ENCODE measurements around the gene R3HDML.
"Not testable (repeated sequence)": the region's sequence is repeated elsewhere in the genome, so short reads cannot be mapped to it uniquely, and the experiment has no call there.

Gene R3HDML

GRCh38 chr20:44336725-44337380 is at the start of gene R3HDML:
Gene R3HDML, plus strand, starts transcription at chr20:44337043. Its CDS starts 115 bp downstream, at chr20:44337158.
- no peak for DNase-seq (ENCODE audit: low read depth)

GRCh38 chr20:44287272-44288097 is 49.4 kb upstream of the R3HDML start:
- peak; percentile 39 for DNase-seq (ENCODE audit: low read depth)

- no peak for DNase-seq (ENCODE audit: low read depth)
Observed at GRCh38 chr20:44288252-44288651, 48.6 kb upstream of the R3HDML start.

GRCh38 chr20:44291754-44292153 is 45.1 kb upstream of the R3HDML start:
- peak; percentile 4 for DNase-seq (ENCODE audit: low read depth)

- no peak for DNase-seq (ENCODE audit: low read depth)
Observed at GRCh38 chr20:44296011-44296410, 40.8 kb upstream of the R3HDML start.

- no peak for DNase-seq (ENCODE audit: low read depth)
Observed at GRCh38 chr20:44297721-44298120, 39.1 kb upstream of the R3HDML start.

- DNase-seq (ENCODE audit: low read depth), result not testable (repeated sequence)
Observed at GRCh38 chr20:44299011-44299535, 37.8 kb upstream of the R3HDML start.

- DNase-seq (ENCODE audit: low read depth), result no peak
Observed at GRCh38 chr20:44301285-44301684, 35.6 kb upstream of the R3HDML start.

GRCh38 chr20:44302026-44302669 is 34.7 kb upstream of the R3HDML start:
- no peak for DNase-seq (ENCODE audit: low read depth)

- no peak for DNase-seq (ENCODE audit: low read depth)
Observed at GRCh38 chr20:44302736-44303135, 34.1 kb upstream of the R3HDML start.

GRCh38 chr20:44304383-44304782 is 32.5 kb upstream of the R3HDML start:
- DNase-seq (ENCODE audit: low read depth), result no peak

- no peak for DNase-seq (ENCODE audit: low read depth)
Observed at GRCh38 chr20:44306927-44307326, 29.9 kb upstream of the R3HDML start.

- DNase-seq (ENCODE audit: low read depth), result peak; percentile 68
Observed at GRCh38 chr20:44309763-44310663, 26.8 kb upstream of the R3HDML start.

GRCh38 chr20:44310664-44311639 is 25.9 kb upstream of the R3HDML start, which contains the start of gene FITM2:
Gene FITM2, minus strand, starts transcription at chr20:44311202. Its CDS starts 54 bp downstream, at chr20:44311148.
- peak; percentile 97 for DNase-seq (ENCODE audit: low read depth)

- no peak for DNase-seq (ENCODE audit: low read depth)
Observed at GRCh38 chr20:44314870-44315269, 22.0 kb upstream of the R3HDML start.

- peak; percentile 49 for DNase-seq (ENCODE audit: low read depth)
Observed at GRCh38 chr20:44319839-44320422, 16.9 kb upstream of the R3HDML start.

- no peak for DNase-seq (ENCODE audit: low read depth)
Observed at GRCh38 chr20:44324343-44324742, 12.5 kb upstream of the R3HDML start.

- DNase-seq (ENCODE audit: low read depth), result no peak
Observed at GRCh38 chr20:44326391-44327159, 10.3 kb upstream of the R3HDML start.

GRCh38 chr20:44327748-44328147 is 9.1 kb upstream of the R3HDML start:
- DNase-seq (ENCODE audit: low read depth), result not testable (repeated sequence)
